DOHH2 (cell line): ENCODE data around the gene TMPRSS9.

Experiments
- H3F3A ChIP-seq: fragments of 200-600 bp; sonication (generic), shearing (Covaris generic); 2 replicates; pipeline ENCODE4 v1.6.0; 2016; ENCODE audit warnings: antibody characterized with exemption, mild to moderate bottlenecking; ENCODE audit not compliant: control insufficient read depth, insufficient read depth
- H3K27ac ChIP-seq: fragments of 200-600 bp; sonication (generic); 2 replicates; pipeline ENCODE4 v1.5.1; 2014; ENCODE audit warnings: low read depth, mild to moderate bottlenecking, low read length, moderate library complexity
- H3K27me3 ChIP-seq: fragments of 200-600 bp; sonication (generic); 2 replicates; pipeline ENCODE4 v1.6.1; 2014; ENCODE audit warnings: mild to moderate bottlenecking, low read length, mixed read lengths; ENCODE audit not compliant: control insufficient read depth
- H3K36me3 ChIP-seq: fragments of 200-600 bp; sonication (generic); 2 replicates; pipeline ENCODE4 v1.6.1; 2014; ENCODE audit warnings: mild to moderate bottlenecking, low read length, moderate library complexity, mixed read lengths; ENCODE audit not compliant: control insufficient read depth
- H3K4me1 ChIP-seq: fragments of 200-600 bp; sonication (generic); 2 replicates; pipeline ENCODE4 v1.6.1; 2014; ENCODE audit warnings: mild to moderate bottlenecking, low read length, mixed read lengths; ENCODE audit not compliant: control insufficient read depth
- H3K4me2 ChIP-seq: fragments of 200-600 bp; sonication (generic); 2 replicates; pipeline ENCODE4 v1.6.0; 2014; ENCODE audit warnings: mild to moderate bottlenecking, low read length, moderate library complexity
- H3K4me3 ChIP-seq: fragments of 200-600 bp; sonication (generic); 2 replicates; pipeline ENCODE4 v1.5.1; 2014; ENCODE audit warnings: mild to moderate bottlenecking, low read length, mixed read lengths
- H3K79me2 ChIP-seq: fragments of 200-600 bp; sonication (generic); 2 replicates; pipeline ENCODE4 v1.6.1; 2014; ENCODE audit warnings: mild to moderate bottlenecking, low read length, mixed read lengths; ENCODE audit not compliant: control insufficient read depth
- H3K9me2 ChIP-seq: fragments of 200-600 bp; sonication (generic); replicated peaks from 2 replicates; pipeline ENCODE4 v1.6.1; 2014; ENCODE audit warnings: mild to moderate bottlenecking, low read length, mixed read lengths; ENCODE audit not compliant: control insufficient read depth
- H3K9me3 ChIP-seq: fragments of 200-600 bp; sonication (generic); 2 replicates; pipeline ENCODE4 v1.6.1; 2014; ENCODE audit warnings: antibody characterized with exemption, low read length, mixed read lengths; ENCODE audit not compliant: control insufficient read depth, insufficient read depth
- H4K20me1 ChIP-seq: fragments of 200-600 bp; sonication (generic); 2 replicates; pipeline ENCODE4 v1.6.0; 2014; ENCODE audit warnings: low read depth, mild to moderate bottlenecking, antibody characterized with exemption, low read length, moderate library complexity; ENCODE audit not compliant: control insufficient read depth, insufficient read depth
- EZH2phosphoT487 ChIP-seq: fragments of 200-600 bp; sonication (generic); IDR thresholded peaks from 2 replicates; pipeline ENCODE4 v1.6.1; 2017; ENCODE audit warnings: borderline replicate concordance, mild to moderate bottlenecking, antibody characterized with exemption, low read length, moderate library complexity, mixed read lengths
- TF ChIP-seq, protein P1 (sequence below): fragments of 200-600 bp; sonication (generic); IDR thresholded peaks from one replicate; pipeline ENCODE4 v1.5.1; 2014; ENCODE audit warnings: antibody characterized with exemption, mild to moderate bottlenecking, low read depth, low read length; ENCODE audit not compliant: poor library complexity, severe bottlenecking

TMPRSS9 gene

DNA sequence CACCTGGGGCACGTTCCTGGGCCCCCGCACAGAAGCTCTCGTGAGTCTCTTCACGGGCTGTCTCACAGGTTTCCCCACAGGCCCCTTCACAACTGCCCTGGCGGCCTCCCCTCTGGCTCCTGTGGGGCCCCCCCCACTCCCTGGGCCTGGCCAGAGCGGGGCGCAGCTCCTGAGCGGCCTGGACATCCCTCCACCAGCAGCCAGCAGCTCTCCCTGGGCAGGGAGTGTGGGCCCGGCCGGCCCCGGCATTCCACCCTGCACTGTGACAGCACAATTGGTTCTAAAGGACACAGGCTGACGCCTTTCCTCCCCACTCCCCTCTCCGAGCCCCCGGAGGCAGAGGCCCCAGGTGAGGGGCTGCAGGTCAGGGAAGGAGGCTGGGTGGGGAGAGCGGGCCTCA lies 76.9 kb downstream of the TMPRSS9 start:
- Histone ChIP-seq H3F3A (no peaks in the 10 kb centered on the region; the same call in 1 of the 2 replicates), H3K4me1 (no peaks in the 10 kb centered on the region), H3K79me2 (peaks cover 28% of the 10 kb centered on the region), H4K20me1 (no peaks in the 10 kb centered on the region), H3K27ac (no peak overlapping the region), H3K9me3 (no peaks in the 10 kb centered on the region), H3K36me3 (peaks cover 68% of the 10 kb centered on the region), H3K27me3 (no peaks in the 10 kb centered on the region), H3K4me3 (no peak overlapping the region), H3K4me2 (no peak overlapping the region), H3K9me2 (no peaks in the 10 kb centered on the region)
- no peak for TF ChIP-seq EZH2phosphoT487
- TF ChIP-seq, protein P1, sequence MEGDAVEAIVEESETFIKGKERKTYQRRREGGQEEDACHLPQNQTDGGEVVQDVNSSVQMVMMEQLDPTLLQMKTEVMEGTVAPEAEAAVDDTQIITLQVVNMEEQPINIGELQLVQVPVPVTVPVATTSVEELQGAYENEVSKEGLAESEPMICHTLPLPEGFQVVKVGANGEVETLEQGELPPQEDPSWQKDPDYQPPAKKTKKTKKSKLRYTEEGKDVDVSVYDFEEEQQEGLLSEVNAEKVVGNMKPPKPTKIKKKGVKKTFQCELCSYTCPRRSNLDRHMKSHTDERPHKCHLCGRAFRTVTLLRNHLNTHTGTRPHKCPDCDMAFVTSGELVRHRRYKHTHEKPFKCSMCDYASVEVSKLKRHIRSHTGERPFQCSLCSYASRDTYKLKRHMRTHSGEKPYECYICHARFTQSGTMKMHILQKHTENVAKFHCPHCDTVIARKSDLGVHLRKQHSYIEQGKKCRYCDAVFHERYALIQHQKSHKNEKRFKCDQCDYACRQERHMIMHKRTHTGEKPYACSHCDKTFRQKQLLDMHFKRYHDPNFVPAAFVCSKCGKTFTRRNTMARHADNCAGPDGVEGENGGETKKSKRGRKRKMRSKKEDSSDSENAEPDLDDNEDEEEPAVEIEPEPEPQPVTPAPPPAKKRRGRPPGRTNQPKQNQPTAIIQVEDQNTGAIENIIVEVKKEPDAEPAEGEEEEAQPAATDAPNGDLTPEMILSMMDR = no peak

DNA sequence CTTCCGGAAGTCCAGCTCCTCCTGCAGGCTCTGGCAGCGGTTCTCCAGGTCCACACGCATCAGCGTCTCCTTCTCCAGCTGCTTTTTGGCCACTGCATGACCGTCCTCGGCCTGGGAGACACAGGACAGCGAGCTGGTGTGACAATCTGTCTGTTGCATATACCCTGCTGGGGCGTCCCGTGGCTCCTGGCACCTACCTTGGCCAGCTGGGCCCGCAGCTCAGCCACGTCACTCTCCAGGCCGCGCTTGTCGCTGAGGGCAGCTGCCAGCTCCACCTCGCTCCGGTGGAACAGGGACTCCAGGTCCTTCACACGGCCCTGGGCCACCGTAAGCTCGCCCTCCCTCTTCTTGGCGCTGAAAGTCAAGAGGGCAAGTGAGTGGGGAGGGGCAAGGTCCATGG lies 78.1 kb downstream of the TMPRSS9 start:
- Histone ChIP-seq H3F3A (no peaks in the 10 kb centered on the region), H3K4me2 (no peak overlapping the region), H3K9me3 (no peaks in the 10 kb centered on the region), H3K9me2 (no peaks in the 10 kb centered on the region), H3K27ac (no peak overlapping the region), H3K4me3 (no peak overlapping the region), H3K27me3 (no peaks in the 10 kb centered on the region), H3K4me1 (no peaks in the 10 kb centered on the region), H3K79me2 (peaks cover 39% of the 10 kb centered on the region), H3K36me3 (peaks cover 71% of the 10 kb centered on the region), H4K20me1 (no peaks in the 10 kb centered on the region)
- TF ChIP-seq, protein P1 = no peak
- no peak for TF ChIP-seq EZH2phosphoT487

DNA sequence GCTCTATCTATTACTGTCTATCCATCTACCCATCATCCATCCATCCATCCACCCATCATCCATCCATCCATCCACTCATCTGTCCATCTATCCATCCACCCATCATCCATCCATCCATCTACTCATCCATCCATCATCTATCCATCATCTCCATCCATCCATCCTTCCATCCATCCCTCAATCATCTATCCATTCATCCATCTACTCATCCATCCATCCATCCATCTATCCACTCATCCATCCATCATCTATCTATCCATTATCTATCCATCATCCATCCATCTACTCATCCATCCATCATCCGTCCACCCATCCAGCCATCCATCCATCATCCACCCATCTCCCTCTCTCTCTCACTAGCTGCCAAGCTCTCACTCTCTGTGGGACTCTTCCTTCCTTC lies 80.5 kb downstream of the TMPRSS9 start:
- Histone ChIP-seq H3K4me1 (no peaks in the 10 kb centered on the region), H4K20me1 (peaks cover 11% of the 10 kb centered on the region; the same call in 1 of the 2 replicates), H3K9me3 (no peaks in the 10 kb centered on the region), H3K27me3 (no peaks in the 10 kb centered on the region), H3K9me2 (no peaks in the 10 kb centered on the region), H3K79me2 (peaks cover 62% of the 10 kb centered on the region), H3K4me3 (no peak overlapping the region), H3K4me2 (no peak overlapping the region), H3K36me3 (peaks cover 75% of the 10 kb centered on the region), H3F3A (no peaks in the 10 kb centered on the region), H3K27ac (no peak overlapping the region)
- TF ChIP-seq, protein P1 = no peak
- no peak for TF ChIP-seq EZH2phosphoT487
